ENCODE results near the gene G2E3. TPM values are rescaled to one million over a fixed set of nuclear protein-coding genes. Genes with fewer than 3 reads are reported as not detected.
"Not testable (repeated sequence)": the region's sequence is repeated elsewhere in the genome, so short reads cannot be mapped to it uniquely, and the experiment has no call there.

Gene G2E3
- total RNA-seq, 1 donor from 2014 or later: 18.9 TPM

DNA sequence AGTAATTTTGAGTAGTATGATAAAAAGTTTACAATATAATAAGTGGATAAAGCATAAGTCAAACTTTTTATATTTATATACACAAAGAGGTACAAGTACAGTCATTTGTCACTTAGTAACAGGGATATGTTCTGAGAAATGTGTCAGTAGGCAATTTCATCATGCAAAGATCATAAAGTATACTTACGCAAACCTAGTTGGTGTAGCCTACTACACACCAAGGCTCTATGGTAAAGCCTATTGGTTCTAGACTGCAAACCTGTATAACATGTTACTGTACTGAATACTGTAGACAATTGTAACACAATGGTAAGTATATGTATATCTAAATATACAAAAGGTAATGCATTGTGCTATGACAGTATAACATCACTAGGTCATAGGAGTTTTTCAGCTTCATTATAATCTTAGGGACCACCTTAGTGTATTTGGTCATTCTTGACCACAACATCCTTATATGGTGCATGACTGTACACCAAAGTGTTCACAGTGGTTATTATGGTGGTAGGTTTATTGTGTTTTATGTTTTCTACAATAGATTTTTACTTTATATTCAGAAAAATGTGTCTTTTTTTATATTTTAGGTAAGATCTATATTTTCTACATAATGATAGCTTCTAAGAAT lies 48.3 kb downstream of the G2E3 start:
- no peak for DNase-seq

DNA sequence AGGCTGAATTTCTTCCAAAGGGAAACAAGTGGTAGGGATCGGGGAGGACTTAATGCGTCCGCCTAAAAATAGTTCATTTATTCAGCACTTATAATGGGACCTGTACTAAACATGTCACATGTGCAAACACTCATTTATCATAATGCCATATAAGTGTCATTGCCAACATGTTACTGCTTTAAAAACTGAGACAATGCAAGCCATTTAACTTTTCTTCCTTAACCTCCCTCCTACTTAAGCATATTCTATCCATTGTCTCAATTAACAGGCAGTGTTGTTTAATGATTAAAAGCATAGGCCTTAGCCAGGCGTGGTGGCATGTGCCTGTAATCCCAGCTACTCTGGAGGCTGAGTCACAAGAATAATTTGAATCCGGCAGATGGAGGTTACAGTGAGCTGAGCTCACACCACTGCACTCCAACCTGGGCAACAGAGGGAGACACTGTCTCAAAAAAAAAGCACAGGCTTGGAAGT lies 49.6 kb downstream of the G2E3 start:
- peak; percentile 18 for DNase-seq

DNA sequence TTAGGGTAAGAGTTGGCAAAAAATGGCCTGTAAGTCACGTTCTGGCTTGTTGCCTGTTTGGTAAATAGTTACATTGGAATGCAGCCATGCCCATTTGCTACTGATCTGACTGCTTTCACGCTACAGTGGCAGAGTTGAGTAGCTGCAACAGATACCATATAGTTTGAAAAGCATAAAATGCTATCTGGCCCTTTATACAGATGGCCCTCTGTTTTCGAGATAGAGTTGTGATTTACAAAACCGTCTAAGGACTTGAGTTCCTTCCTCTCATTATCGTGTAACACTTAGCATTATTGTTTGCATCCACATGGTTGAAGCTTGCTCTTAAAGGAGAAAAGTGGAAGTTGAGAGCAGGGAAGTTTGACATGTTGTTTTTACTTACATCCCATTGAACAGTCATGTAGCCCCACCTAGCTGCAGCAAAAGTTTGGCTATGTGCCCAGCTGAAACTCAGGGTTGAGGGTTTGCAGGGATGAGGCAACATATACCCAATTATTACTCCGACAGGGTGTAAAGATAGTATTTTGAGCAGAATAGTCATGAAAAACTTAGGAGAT lies 51.9 kb downstream of the G2E3 start:
- DNase-seq: peak; percentile 91

DNA sequence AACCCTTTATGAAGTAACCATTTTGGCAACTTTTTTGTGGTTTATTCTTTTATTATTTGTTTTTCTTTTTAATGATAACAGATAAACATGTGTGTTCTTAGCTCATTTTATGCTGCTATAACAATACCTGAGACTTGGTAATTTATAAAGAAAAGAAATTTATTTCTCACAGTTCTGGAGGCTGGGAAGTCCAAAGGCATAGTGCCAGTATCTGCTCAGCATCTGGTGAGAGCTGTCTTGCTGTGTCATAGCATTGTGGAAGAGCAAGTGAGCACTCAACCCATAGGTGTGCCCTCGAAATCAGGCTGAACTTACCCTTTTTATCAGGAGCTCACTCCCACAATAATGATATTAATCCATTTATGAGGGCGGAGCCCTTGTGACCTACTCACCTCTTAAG lies 55.2 kb downstream of the G2E3 start:
- no peak for DNase-seq

DNA sequence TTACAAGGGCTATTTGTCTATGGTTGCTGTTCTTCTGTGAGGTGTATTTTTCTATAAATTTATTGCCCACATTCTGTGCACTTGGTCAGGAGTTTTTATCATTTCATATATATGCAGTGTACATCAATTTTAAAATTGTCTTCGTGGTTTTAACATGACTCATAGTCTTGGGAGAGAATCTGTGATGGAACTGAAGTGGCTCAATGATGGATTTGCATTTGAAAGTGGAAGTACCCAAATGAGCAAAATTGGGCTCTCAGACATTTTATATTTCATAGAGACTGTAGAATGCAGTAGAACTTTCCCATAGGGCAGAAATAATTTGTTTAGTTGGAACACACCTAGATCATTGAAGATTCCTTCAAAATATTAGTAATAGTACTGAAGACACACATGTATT lies 61.2 kb downstream of the G2E3 start:
- no peak for DNase-seq

DNA sequence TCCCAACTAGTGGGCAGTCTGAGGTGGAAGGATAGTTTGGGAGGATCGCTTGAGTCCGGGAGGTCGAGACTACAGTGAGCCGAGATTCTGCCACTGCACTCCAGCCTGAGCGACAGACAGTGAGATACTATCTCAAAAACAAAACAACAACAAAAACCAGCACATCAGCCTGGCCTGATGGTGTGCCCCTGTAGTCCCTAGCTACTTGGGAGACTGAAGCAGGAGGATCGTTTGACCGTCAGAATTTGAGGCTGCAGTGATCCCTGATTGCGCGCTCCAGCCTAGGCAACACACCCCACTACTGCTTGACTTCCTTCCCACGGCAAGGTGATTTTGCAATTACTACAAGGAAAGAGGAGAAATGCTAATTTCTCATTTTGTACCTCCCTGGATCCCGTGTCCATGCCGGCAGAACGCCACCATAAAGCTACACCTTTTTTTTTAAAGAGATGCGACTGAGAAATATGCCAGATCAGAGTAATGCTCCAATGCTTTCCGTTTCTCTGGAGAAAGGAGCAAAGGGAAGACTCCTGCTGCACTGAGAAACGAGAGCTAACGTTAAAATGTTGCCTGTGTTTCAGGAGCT lies 62.5 kb downstream of the G2E3 start:
- peak; percentile 48 for DNase-seq

DNA sequence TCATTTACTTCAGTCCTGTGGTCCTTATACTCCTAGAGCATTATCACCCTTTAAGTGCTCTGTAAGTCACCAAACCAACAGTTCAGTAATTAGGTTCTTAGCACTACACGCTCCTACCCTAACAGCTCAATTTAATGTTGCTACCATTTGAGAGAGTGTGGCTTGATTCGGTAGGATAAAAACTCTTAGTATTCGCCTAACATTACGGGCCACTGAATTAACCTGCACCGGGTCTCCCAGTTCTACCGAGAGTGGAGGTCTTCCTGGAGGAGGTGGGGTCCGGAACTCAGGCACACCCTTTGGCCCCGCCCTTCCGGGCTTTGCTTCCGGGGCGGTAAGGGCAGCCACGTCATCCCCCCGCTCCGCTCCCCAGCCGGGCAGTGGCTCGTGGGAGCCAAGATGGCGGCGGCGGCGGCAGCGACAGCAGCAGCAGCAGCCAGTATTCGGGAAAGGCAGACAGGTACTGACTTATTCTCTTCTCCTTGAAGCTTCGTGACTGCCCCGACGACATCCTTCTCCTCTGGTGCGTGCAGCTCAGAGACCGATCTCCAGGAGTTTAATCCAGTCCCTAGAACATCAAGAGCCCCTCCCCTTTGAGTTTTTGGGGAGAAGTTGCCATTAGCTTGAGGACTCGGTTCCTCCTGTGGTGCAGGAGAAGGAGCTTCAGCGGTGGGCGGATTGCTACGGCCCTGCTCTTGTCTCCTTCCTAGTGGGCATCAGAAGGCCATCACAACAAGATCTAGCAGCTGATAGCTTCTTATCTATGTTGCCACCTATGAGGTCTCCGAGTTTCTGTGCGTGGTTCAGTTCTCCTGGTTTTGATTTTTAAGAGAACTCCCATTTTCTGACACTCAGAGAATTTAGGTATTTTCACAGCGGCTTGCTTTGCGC lies 63.2 kb downstream of the G2E3 start, which contains the start of gene SCFD1:
TSS of gene SCFD1 (plus strand) at position 380 of the 891 bp plus-strand sequence. CDS start at position 400, 20 bp downstream.
- peak; percentile 89 for DNase-seq

DNA sequence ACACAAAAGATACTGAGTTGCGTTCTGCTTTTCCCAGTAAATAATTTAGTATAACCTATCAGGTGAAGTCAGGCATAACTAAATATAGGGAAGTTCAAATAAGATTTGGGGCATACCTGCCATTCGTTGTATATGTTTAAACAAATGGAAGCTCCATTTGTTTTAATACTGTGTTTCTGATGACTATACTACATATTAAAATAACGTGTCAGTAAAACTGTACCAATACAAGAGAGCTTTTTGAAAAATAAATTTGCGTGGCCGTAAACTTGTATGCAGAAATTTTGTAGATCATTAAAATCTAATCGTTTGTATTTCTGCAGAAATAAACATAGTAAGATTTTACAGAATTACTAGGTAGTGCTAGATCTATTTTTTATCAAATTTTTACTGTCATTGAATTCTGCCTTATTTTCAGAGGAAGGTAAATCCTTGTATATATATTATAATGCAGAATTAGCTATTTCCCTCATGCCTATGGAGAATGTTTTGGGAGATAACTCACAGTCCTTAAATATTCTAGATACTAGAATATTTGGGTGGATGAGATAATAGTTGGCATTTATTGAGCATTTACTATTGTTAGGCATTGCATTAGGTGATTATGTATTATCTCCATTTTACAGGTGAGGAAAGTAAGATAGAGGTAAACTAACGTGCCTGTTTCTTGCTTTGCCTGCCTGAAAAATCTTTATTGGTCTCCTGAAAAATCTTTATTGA lies 64.6 kb downstream of the G2E3 start:
- DNase-seq: no peak

DNA sequence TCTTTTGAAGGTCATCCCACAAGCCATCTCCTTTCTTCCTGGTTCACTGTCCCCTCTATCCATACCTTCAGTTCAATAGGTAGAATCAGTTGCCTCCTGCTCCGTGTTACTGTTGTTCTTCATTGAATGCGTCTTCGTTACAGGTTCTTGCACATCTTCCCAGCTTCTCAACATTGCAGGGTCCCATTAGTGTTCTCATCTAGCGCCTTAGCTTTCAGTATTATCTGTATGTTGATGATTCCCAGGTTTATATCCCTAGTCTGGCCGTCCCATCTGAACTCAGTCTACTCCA lies 65.1 kb downstream of the G2E3 start:
- DNase-seq: no peak

DNA sequence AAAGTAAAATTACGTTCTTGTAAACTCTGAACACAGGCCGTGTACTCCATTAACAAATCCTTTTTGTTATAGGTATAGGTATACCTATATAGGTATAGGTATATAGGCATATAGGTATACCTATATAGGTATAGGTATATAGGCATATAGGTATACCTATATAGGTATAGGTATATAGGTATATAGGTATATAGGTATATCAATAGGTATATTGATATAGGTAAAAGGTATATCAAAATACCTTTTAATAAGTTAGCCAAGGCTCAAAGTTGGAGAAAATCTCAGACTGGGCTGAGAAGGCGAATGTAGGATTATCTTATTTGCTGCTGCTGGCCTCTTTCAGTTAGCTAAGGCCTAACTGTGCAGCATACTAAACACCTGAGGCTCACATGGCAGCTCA lies 66.6 kb downstream of the G2E3 start:
- DNase-seq: no peak

DNA sequence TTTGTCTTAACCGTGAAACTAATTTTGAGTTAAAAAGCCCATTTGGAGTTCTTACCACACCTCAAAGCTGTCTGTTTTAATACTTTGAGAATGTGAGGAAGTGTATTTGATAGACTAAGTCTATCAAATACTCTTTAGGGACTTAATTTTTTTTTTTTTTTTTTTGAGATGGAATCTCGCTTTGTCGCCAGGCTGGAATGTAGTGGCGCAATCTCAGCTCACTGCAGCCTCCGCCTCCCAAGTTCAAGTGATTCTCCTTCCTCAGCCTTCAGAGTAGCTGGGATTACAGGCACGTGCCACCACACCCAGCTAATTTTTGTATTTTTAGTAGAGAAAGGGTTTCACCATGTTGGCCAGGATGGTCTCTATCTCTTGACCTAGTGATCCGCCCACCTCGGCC lies 70.5 kb downstream of the G2E3 start:
- not testable (repeated sequence) for DNase-seq

DNA sequence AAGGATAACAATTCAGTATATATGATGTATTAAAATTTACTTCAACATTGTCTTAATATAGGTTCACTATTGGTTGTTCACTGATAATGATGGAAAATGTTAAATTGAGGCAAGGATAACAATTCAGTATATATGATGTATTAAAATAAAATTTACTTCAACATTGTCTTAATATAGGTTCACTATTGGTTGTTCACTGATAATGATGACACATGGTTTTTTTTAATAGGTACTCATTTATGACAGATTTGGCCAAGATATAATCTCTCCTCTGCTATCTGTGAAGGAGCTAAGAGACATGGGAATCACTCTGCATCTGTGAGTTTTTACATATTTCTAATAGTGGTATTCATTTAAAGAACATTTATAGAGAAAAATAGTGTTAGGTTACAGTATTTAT lies 71.3 kb downstream of the G2E3 start:
- no peak for DNase-seq

DNA sequence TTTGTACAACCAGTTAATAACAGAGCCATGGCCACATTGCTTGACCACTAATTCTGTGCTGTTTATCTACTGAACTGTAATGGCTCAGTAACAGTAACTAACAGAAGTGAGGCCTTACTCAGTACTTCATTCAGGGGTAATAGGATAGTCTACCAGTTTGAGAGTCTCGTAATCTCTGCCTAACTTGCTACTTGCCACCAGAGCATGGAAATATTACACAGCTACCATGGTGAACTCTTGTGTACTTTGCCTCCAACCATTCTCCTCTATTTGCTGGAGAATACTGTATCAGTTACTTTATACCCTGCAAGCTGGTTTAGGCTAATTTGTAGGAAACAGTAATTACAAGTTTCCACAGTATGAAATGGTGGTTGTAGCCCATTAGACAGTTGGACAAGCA lies 73.8 kb downstream of the G2E3 start:
- DNase-seq: no peak

DNA sequence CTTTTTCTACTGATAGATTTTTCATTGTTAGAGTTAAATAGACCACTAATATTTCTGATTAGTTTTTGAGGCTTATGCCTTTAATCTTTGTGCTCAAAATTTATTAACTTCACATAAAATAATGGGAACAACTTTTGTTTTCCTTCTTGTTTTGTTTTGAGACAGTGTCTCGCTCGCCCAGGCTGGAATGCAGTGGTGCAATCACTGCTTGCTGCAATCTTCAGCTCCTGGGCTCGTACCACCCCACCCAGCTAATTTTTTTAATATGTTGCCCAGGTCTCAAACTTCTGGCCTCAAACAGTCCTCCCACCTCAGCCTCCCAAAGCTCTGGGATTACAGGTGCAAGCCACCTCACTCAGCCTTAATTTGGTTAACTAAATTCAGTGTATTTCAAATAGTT lies 80.0 kb downstream of the G2E3 start:
- no peak for DNase-seq

DNA sequence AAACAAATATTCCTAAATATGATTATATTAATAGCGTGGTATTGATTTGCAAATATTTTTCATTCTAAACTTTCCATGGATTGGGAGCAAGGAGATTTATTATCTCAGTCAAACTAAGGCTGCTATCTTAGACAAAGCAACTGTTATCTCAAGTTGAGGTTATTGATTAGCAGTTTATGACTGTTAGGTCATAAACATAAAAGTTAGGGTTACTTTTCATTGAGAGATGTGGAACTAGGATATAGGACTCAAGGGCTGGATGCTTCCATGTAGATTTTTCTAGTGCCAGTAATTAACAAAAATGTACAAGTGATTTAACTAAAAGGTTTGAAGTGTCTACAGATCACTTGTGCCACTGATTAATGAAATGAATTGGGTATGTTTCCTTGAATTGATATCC lies 82.2 kb downstream of the G2E3 start:
- no peak for DNase-seq

DNA sequence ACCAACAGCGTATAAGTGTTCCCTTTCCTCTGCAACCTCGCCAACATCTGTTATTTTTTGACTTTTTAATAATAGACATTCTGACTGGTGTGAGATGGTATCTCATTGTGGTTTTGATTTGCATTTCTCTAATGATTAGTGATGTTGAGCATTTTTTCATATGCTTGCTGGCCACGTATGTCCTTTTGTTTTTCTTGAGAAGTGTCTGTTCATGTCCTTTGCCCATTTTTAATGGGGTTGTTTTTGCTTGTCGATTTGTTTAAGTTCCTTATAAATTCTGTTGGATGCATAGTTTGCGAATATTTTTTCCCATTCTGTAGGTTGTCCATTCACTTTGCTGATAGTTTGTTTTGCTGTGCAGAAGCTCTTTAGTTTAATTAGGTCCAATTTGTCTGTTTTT lies 85.5 kb downstream of the G2E3 start:
- not testable (repeated sequence) for DNase-seq

DNA sequence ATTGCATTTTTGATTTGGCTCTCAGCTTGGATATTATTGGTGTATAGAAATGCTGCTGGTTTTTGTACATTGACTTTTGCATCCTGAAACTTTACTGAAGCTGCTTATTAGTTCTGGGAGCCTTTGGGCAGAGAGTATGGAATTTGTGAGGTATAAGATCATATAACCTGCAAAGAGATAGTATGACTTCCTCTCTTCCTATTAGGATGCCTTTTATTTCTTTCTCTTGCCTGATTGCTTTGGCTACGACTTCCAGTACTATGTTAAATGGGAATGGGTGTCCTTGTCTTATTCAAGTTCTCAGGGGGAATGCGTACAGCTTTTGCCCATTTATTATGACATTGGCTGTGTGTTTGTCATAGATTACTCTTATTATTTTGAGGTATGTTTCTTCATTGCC lies 86.6 kb downstream of the G2E3 start:
- no peak for DNase-seq

DNA sequence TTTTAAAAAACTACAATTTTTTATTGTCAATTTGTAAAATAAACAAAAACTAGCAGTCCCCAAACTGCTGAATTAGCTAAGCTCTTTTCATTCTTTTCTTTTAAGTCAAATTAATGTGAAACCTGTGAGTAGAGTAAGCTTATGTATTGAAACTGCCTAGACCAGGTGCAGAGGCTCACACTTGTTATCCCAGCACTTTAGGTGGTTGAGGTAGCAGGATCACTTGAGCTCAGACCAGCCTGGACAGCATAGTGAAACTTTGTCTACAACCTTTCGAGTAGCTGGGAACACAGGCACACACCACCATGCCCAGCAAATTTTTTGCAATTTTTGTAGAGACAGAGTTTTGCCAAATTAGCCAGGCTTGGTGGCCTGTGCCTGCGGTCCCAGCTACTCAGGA lies 89.5 kb downstream of the G2E3 start:
- DNase-seq: no peak

DNA sequence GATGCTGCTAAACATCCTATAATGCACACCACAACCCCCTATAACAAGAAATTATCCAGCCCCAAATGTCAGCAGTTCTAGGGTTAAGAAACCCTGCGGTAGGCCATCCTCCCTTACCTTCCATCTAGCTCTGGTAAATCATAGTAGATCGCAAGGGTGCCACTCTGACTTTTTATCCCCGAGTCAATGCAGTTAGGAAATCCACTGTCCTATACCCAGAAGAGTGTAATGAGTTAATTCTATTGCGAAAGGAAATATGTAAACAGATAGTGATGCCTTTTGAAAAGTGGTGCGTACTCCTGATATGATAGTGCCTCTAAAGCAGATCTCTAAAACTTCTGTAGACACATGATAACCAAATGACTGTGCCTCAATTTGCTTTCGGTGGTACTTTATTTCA lies 93.0 kb downstream of the G2E3 start:
- no peak for DNase-seq

DNA sequence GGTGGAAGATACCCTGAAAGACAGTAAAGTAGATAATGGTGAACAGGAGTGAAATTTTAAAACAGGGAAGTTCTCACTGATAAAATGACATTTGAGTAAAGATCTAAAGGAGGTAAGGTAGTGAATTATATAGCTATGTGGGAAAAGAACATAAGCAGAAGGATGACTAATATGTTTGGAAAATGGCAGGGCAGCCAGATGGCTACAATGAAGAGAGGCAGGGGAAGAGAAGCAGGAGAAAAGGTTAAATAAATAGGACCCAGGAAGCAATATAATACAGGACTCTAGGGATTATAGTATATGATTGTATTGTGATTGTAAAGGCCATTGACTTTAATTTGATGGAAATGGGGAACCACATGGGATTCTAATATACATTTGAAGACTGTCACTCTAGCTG lies 96.2 kb downstream of the G2E3 start:
- peak; percentile 3 for DNase-seq

DNA sequence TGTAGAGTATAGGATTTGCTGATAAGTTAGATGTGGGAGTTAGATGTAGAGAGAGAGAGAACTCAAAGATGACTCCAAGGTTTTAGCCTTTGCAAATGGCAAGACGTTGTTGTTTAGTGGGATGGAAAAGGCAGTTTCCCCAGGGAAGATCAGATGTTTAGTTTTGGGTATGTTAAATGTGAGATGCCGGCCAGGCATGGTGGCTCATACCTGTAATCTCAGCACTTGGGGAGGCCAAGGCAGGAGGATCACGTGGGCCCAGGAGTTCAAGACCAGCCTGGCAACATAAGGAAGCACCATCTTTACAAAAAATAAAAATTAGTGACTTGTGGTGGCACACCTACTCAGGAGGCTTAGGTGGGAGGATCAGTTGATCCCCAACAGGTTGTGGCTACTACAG lies 96.7 kb downstream of the G2E3 start:
- DNase-seq: no peak

DNA sequence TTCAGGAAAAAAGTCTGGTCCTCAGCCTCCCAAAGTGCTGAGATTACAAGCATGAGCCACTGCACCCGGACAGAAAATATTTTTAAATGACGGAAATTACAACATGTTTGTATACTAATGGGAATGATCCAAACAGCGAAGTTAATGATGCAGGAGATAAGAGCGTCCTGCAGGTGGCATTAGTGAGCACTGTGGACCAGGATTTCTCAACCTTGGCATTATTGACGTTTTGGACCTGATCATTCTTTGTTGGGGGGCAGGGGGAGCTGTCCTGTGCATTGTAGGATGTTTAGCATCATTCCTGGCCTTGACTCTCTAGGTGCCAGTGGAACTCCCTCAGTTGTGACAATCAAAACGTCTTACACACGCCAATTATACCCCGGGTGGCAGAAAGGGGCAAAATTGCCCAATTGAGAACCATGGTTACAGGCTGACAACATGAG lies 97.3 kb downstream of the G2E3 start:
- DNase-seq: peak; percentile 70

DNA sequence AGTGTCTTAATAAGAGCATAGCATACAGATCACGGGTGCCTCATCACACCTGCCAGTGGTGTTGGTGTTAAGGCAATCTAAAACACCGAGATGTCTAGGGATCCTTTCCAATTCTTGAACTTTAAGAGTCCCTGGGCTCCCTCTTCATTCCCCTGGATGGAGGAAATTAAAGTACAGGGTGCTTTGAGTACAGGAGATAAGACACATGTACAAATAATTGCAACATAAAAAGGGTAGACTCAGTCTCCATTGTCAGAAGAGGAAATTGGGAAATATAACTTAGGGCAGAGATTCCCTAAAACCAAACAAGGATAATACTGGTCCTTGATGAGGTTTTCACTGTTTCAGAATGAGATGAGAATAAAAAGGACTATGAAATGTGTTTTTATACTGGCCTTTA lies 98.1 kb downstream of the G2E3 start:
- DNase-seq: no peak

Measured in dermis blood vessel endothelial cell (primary cell).